ENCODE data around the gene ZSWIM7. TPM values are rescaled to one million over a fixed set of nuclear protein-coding genes. Genes with fewer than 3 reads are reported as not detected.

ZSWIM7 gene
- total RNA-seq, 2 donors from 2014 or later: 15.1 to 16.5 TPM

DNA sequence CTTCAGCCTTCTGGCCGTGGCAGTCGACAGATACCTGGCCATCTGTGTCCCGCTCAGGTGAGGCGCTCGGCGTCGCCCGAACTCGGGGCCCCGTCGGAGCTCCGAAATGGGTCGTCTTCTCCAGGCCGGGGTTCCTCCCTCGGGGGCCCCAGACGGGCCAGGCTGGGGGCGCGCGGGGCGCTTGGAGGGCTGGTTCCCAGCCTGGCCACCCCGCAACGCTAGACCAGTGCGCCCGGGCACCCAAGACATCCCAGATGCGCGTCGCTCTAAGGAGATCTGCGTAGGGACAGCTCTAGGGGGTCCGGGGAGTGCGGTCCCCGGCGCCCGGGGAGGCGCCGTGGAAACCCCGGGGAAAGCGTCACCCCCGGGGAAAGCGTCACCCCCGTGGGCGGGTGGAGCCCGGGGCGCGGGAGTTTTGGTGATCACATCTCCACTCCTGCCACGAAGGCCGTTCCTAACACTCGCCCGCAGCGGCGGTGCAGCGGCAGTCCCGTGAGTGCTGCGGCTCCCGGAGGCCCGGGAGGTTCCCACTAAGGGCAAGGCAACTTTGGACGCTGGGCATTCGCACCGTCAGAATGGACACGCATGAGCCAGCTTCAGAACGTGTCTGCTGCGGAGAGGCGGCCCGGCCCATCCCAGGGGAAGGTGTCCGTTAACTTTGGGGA, 53.8 kb downstream of the ZSWIM7 start:
- peaks cover 5% of the 10 kb centered on the region for H3K4me1 ChIP-seq (replicated peaks)
- TF ChIP-seq POLR2AphosphoS5 (IDR thresholded peaks at IDR 0.05) (no peak), POLR2A (IDR thresholded peaks at IDR 0.05) (no peak), CTCF (IDR thresholded peaks at IDR 0.05) (no peak)
- WGBS: 7% methylated on average over 58 of the region's 64 CpGs
- H3K4me3 ChIP-seq: peak overlapping the region; percentile 47 to 51
- no peaks in the 10 kb centered on the region for H3K9me3 ChIP-seq
- H3K27ac ChIP-seq: peak overlapping the region in 1 of 2 donors; percentile 8
- intact Hi-C loops (cut with DNase I): no loop called here
- H3K27me3 ChIP-seq (replicated peaks; ENCODE audit: insufficient read depth): no peaks in the 10 kb centered on the region
- no peak for DNase-seq (ENCODE audit: low spot score)
- H3K36me3 ChIP-seq: no peaks in the 10 kb centered on the region

GRCh38 chr17:15944759-15945526, 54.6 kb downstream of the ZSWIM7 start, which contains the start of gene ADORA2B:
Gene ADORA2B, plus strand, starts transcription at chr17:15945130. Its CDS starts 119 bp downstream, at chr17:15945249.
- intact Hi-C loops (cut with DNase I): no loop called here
- WGBS: 0% methylated on average over 34 of the region's 88 CpGs
- DNase-seq (ENCODE audit: low spot score): peak; percentile 28
- Histone ChIP-seq H3K4me3 (peak within 1 kb of the TSS; percentile 47 to 51), H3K9me3 (no peaks in the 10 kb centered on the region), H3K36me3 (no peaks in the 10 kb centered on the region), H3K4me1 (replicated peaks) (peaks cover 5% of the 10 kb centered on the region), H3K27ac (peak within 1 kb of the TSS; percentile 8 to 36), H3K27me3 (replicated peaks; ENCODE audit: insufficient read depth) (no peaks in the 10 kb centered on the region)
- TF ChIP-seq POLR2A (IDR thresholded peaks at IDR 0.05) (peak; percentile 66), CTCF (IDR thresholded peaks at IDR 0.05) (peak in 3 of 4 experiments; percentile 19 to 74 (median 51)), POLR2AphosphoS5 (IDR thresholded peaks at IDR 0.05) (no peak)

- WGBS: 27% methylated on average over 28 of the region's 40 CpGs
- H3K27me3 ChIP-seq (replicated peaks; ENCODE audit: insufficient read depth): no peaks in the 10 kb centered on the region
- intact Hi-C loops (cut with DNase I): no loop called here
- DNase-seq (ENCODE audit: low spot score): no peak
- no peaks in the 10 kb centered on the region for H3K36me3 ChIP-seq
- no peaks in the 10 kb centered on the region for H3K9me3 ChIP-seq
- H3K4me1 ChIP-seq (replicated peaks): peaks cover 5% of the 10 kb centered on the region
- H3K27ac ChIP-seq: peak overlapping the region in 1 of 2 donors; percentile 36
- TF ChIP-seq POLR2AphosphoS5 (IDR thresholded peaks at IDR 0.05) (no peak), POLR2A (IDR thresholded peaks at IDR 0.05) (no peak), CTCF (IDR thresholded peaks at IDR 0.05) (no peak)
- H3K4me3 ChIP-seq: peak overlapping the region; percentile 47 to 51
Measured at GRCh38 chr17:15943971-15944758, 55.3 kb downstream of the ZSWIM7 start.

DNA sequence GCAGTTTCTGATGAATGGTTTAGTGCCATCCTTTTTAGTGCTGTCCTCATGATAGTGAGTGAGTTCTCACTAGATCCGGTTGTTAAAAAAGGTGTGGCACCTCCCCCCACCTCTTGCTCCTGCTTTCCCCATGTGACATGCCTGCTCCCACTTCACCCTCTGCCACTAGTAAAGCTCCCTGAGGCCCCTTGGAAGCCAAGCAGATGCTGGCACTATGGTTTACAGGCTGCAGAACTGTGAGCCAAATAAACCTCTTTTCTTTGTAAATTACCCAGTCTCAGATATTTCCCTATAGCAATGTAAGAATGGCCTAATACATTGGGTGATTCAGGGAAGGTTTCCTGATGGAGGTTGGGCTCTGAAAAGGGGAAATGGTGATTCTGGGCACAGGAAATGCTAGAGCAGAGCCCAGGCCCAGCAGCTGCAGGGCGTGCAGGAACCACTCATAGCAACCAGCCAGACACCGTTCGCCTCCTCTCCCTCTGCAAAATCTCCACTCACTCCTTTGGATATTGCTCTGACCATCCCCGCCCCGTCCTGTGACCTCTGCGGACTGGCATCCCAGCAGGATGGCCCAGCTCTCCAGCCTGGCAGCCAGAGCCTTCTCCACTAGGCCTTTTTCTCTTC, 57.2 kb downstream of the ZSWIM7 start:
- no peak for DNase-seq (ENCODE audit: low spot score)
- Histone ChIP-seq H3K4me3 (no peak overlapping the region), H3K9me3 (no peaks in the 10 kb centered on the region), H3K4me1 (replicated peaks) (peaks cover 5% of the 10 kb centered on the region), H3K27ac (no peak overlapping the region), H3K36me3 (no peaks in the 10 kb centered on the region), H3K27me3 (replicated peaks; ENCODE audit: insufficient read depth) (no peaks in the 10 kb centered on the region)
- TF ChIP-seq POLR2A (IDR thresholded peaks at IDR 0.05): no peak
- no peak for TF ChIP-seq CTCF (IDR thresholded peaks at IDR 0.05)
- intact Hi-C loops (cut with DNase I): no loop called here
- 96% methylated on average over 7 of the region's 7 CpGs for WGBS

All from prostate gland (tissue), 2 donors.